Psoas muscle (tissue), 8 donors: ENCODE data around the gene GRID1. TPM values are rescaled to one million over a fixed set of nuclear protein-coding genes. Genes with fewer than 3 reads are reported as not detected.

ENCODE experiments used
- ATAC-seq, 4 donors: fragments of 200-7000 bp; cut with Tn5 transposase; one replicate each; pipeline ENCODE4 v1.9.1; 2020; ENCODE audit warnings: moderate library complexity in 3 of 4, mild to moderate bottlenecking in 2 of 4
- DNase-seq, 2 donors: peaks; one replicate each; pipeline ENCODE4 v3.0.0-alpha.2; 2020
- H3K27ac ChIP-seq: fragments of 200-600 bp; one replicate; pipeline ENCODE4 v1.8.0; 2022
- H3K27me3 ChIP-seq, 3 donors: fragments of 200-600 bp in 1 of 3; one replicate each; pipeline versions ENCODE4 v1.6.1 to v1.8.0; 2013 to 2022; ENCODE audit warnings: low read length in 2 of 3, mild to moderate bottlenecking in 2 of 3, moderate library complexity in 1 of 3; ENCODE audit not compliant: insufficient read depth in 3 of 3
- H3K36me3 ChIP-seq, 2 donors: fragments of 200-600 bp in 1 of 2; one replicate each; pipeline versions ENCODE4 v1.6.1 to v1.8.0; 2013 to 2022; ENCODE audit warnings: low read depth in 1 of 2, mild to moderate bottlenecking in 1 of 2, moderate library complexity in 1 of 2; ENCODE audit not compliant: insufficient read depth in 1 of 2
- H3K4me1 ChIP-seq: fragments of 200-600 bp; one replicate; pipeline ENCODE4 v1.8.0; 2022
- H3K4me3 ChIP-seq: fragments of 200-600 bp; one replicate; pipeline ENCODE4 v1.8.0; 2022; ENCODE audit warnings: mild to moderate bottlenecking
- H3K9me3 ChIP-seq: fragments of 200-600 bp; one replicate; pipeline ENCODE4 v1.8.0; 2022
- WGBS, 3 donors: extraction: QIAGEN DNeasy Blood & Tissue Kit; methylation state at CpG; one replicate each; pipeline versions ENCODE4 v1.1.6 to v1.1.7; 2013; 5-methylcytosine and 5-hydroxymethylcytosine counted together
- intact Hi-C, 2 donors: fragments of 100-400 bp; cut with DNase I; formaldehyde crosslinking; loops; one replicate each; pipeline versions ENCODE4 v1.11.0 to v1.14.2; 2022
- polyA plus RNA-seq, 3 donors: library from polyadenylated mRNA; stranded (reverse); fragments of 200-250 nt; gene quantifications; one replicate each; pipeline ENCODE4 v1.2.3, GENCODE V29; 2013
- total RNA-seq, 4 donors: library from RNA; stranded (reverse); fragmentation: NEBNext Ultra II Directional in 2 of 4; extraction: Animal tissue kit (Norgen Biotek cat#: 25700) in 2 of 4; gene quantifications; one replicate each; pipeline versions ENCODE4 v1.2.1 to v1.2.4, GENCODE V29; 2021 to 2023
- TF ChIP-seq, protein P1 (sequence below): fragments of 200-600 bp; IDR thresholded peaks from one replicate; pipeline ENCODE4 v1.8.0; 2022; ENCODE audit warnings: antibody characterized with exemption
- donor health status: healthy with polysubstance abuse.
- donor health status: DM: no; HTN: no; CAD: no; lungs with moderate emphysema.
- donor health status: Bipolar disorder and iron deficiency.
- donor health status: healthy.
- donor health status: DM: yes; HTN: yes; CAD: no.
- donor health status: DM: no; HTN: no; CAD: no.
- donor health status: DM: no; HTN: no; CAD: no.
- donor health status: DM: yes; HTN: yes; CAD: no.

Gene GRID1
- total and polyA plus RNA-seq, 7 donors, result 0.17 to 0.56 (median 0.24) TPM

DNA sequence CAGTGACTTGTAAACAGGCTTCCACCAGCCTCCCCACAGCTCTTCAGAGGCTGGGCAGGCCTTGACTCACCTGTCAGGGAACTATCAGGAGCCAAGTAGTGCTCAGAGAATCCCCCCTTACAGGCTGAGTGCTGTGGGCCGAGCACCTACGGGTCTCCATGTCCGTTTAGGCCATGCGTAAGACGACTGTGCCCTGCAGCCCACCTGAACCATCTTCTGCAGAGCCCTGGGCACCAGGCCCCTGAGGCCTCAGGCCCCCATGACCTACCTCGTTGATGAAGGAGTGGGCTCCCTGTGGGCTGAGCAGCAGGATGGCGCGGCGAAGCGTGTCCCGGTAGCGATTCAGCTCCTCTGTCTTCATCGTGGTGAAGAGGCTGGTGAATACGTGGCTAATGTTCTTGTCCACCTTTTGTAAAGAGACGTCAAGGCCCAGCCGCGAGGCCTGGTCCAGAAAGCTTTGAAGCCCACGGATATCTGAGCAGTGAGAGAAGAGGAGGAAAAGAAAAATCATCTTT lies 228.0 kb downstream of the GRID1 start:
- no peak for DNase-seq
- intact Hi-C loops, result loop anchor here in 1 of 2 donors (10.0 kb wide), 1 partner anchor 494 kb away; no protein-coding TSS in a partner anchor
- H3K4me1 ChIP-seq, result no peaks in the 10 kb centered on the region
- H3K27me3 ChIP-seq, result peaks cover 0 to 2% (median 0%) of the 10 kb centered on the region in 3 donors
- no peak for ATAC-seq
- no peaks in the 10 kb centered on the region for H3K36me3 ChIP-seq
- TF ChIP-seq, protein P1, sequence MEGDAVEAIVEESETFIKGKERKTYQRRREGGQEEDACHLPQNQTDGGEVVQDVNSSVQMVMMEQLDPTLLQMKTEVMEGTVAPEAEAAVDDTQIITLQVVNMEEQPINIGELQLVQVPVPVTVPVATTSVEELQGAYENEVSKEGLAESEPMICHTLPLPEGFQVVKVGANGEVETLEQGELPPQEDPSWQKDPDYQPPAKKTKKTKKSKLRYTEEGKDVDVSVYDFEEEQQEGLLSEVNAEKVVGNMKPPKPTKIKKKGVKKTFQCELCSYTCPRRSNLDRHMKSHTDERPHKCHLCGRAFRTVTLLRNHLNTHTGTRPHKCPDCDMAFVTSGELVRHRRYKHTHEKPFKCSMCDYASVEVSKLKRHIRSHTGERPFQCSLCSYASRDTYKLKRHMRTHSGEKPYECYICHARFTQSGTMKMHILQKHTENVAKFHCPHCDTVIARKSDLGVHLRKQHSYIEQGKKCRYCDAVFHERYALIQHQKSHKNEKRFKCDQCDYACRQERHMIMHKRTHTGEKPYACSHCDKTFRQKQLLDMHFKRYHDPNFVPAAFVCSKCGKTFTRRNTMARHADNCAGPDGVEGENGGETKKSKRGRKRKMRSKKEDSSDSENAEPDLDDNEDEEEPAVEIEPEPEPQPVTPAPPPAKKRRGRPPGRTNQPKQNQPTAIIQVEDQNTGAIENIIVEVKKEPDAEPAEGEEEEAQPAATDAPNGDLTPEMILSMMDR, result no peak
- no peak overlapping the region for H3K27ac ChIP-seq
- H3K4me3 ChIP-seq, result no peak overlapping the region
- WGBS, 3 donors, result 85 to 94% (median 93%) methylated on average over 18 of the region's 18 CpGs
- no peaks in the 10 kb centered on the region for H3K9me3 ChIP-seq

DNA sequence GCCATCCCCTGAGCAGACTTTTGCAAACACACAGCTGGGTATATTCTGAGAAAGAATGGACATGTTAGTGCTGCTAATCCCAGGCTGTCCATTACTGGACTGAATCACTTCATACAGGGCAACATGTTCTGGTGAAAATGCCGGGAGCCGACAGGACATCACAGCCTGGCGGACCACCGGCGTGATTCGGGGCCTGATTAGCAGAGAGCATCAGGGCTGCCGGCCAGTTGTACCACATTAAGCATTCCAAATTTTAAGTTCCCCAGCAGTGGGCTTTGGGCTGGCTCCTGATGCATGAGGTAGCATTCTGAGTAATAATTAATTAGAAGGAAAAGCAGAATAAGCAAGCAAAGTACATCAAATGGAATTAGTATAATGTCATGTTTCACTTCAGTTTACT lies 229.0 kb downstream of the GRID1 start:
- intact Hi-C loops, result loop anchor here in 1 of 2 donors (10.0 kb wide), 1 partner anchor 493 kb away; no protein-coding TSS in a partner anchor
- no peak for DNase-seq
- no peak for ATAC-seq
- Histone ChIP-seq H3K9me3 (no peaks in the 10 kb centered on the region), H3K36me3 (no peaks in the 10 kb centered on the region), H3K27ac (no peak overlapping the region), H3K4me1 (no peaks in the 10 kb centered on the region), H3K4me3 (no peak overlapping the region), H3K27me3 (peaks cover 0 to 1% (median 0%) of the 10 kb centered on the region in 3 donors)
- TF ChIP-seq, protein P1, result no peak
- 81 to 87% (median 84%) methylated on average over 7 of the region's 7 CpGs for WGBS, 3 donors

GRCh38 chr10:86136934-86137333 lies 229.7 kb downstream of the GRID1 start:
- H3K4me1 ChIP-seq, result no peaks in the 10 kb centered on the region
- TF ChIP-seq, protein P1, result no peak
- no peak for ATAC-seq
- 73 to 77% (median 75%) methylated on average over 4 of the region's 4 CpGs for WGBS, 3 donors
- no peak overlapping the region for H3K4me3 ChIP-seq
- peaks cover 0 to 1% (median 0%) of the 10 kb centered on the region in 3 donors for H3K27me3 ChIP-seq
- intact Hi-C loops, result loop anchor here in 1 of 2 donors (10.0 kb wide), 1 partner anchor 492 kb away; no protein-coding TSS in a partner anchor
- no peak for DNase-seq
- no peak overlapping the region for H3K27ac ChIP-seq
- no peaks in the 10 kb centered on the region for H3K36me3 ChIP-seq
- no peaks in the 10 kb centered on the region for H3K9me3 ChIP-seq

GRCh38 chr10:86135191-86135590 lies 231.4 kb downstream of the GRID1 start:
- WGBS, 3 donors, result 93 to 97% (median 95%) methylated on average over 2 of the region's 2 CpGs
- H3K4me1 ChIP-seq, result no peaks in the 10 kb centered on the region
- no peak for ATAC-seq
- intact Hi-C loops, result loop anchor here in 1 of 2 donors (10.0 kb wide), 1 partner anchor 490 kb away; no protein-coding TSS in a partner anchor
- H3K36me3 ChIP-seq, result no peaks in the 10 kb centered on the region
- no peak for DNase-seq
- H3K27ac ChIP-seq, result no peak overlapping the region
- TF ChIP-seq, protein P1, result no peak
- H3K9me3 ChIP-seq, result no peaks in the 10 kb centered on the region
- H3K4me3 ChIP-seq, result no peak overlapping the region
- peaks cover 0 to 1% (median 0%) of the 10 kb centered on the region in 3 donors for H3K27me3 ChIP-seq
